8988T (cell line): ENCODE measurements around the gene EPG5.

ENCODE experiments used
- DNase-seq: peaks from one replicate; pipeline ENCODE4 v3.0.0; 2011

Gene EPG5

GRCh38 chr18:45910405-45911023 lies 56.6 kb downstream of the EPG5 start:
- peak; percentile 56 for DNase-seq

GRCh38 chr18:45901654-45902210 lies 65.4 kb downstream of the EPG5 start:
- DNase-seq: no peak

DNA sequence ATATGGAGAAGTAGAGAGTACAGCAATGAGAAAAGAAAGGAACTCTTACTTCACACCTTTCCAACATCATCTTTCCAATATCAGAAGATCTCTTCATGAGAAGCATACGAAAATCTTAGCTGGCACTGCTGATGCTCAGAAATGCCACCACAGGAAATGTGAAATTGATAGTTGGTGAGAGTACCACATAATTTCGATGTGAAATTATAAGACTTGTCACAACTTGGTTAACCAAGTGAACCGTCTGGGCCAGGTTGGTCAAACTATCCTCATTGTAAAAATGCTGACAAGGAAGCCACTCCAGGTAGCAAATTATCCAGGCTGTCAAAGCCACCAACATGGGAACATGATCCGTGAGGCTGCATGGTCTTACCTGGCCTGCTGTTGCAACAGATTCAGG lies 66.5 kb downstream of the EPG5 start:
- DNase-seq: no peak

- no peak for DNase-seq
These were observed 70.1 kb downstream of the EPG5 start for GRCh38 chr18:45896991-45897390.

- no peak for DNase-seq
These were observed 70.7 kb downstream of the EPG5 start for GRCh38 chr18:45896452-45896851.

GRCh38 chr18:45895339-45895738 lies 71.8 kb downstream of the EPG5 start:
- DNase-seq: no peak

GRCh38 chr18:45894818-45895217 lies 72.3 kb downstream of the EPG5 start:
- DNase-seq: no peak

- no peak for DNase-seq
These were observed 75.3 kb downstream of the EPG5 start for GRCh38 chr18:45891806-45892205.

DNA sequence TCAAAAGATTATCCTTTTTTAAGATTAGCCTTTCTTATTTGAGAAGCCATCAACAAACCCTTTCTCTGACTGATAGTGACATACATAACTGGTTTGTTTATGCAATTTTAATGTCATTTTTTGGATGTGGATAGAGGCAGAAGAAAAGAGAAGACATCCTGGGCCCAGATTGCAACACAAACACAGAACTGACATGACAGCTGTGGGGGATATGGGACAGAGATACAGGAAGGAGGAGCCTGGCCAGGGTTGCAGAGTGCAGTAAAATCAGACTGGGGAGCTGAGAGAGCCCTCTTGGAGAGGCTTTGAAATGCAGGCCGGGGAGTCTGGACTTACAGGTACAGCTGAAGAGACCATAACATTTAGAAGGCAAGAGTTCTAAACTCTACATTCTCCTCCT lies 76.5 kb downstream of the EPG5 start:
- no peak for DNase-seq

GRCh38 chr18:45889419-45890064 lies 77.6 kb downstream of the EPG5 start:
- DNase-seq: no peak

DNA sequence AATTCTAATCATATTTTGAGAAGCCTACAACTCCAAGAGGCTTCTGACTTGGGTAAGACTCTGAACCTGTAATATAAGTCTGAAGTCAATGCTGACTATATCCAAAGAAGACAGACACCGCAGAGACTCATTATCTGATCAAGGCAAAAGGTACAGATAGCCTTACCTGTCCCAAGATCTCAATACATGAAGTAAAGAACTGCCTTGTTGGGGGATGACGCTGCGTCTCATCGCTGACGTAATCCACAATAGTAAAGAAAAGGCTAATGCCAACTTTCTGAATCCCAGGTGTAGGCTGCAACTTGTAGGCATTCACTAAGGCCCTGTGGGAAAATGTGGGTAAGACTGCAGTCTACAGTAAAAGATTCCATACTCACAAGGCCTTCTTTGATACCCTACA lies 79.5 kb downstream of the EPG5 start:
- no peak for DNase-seq

GRCh38 chr18:45880876-45881558 lies 86.1 kb downstream of the EPG5 start:
- no peak for DNase-seq

DNA sequence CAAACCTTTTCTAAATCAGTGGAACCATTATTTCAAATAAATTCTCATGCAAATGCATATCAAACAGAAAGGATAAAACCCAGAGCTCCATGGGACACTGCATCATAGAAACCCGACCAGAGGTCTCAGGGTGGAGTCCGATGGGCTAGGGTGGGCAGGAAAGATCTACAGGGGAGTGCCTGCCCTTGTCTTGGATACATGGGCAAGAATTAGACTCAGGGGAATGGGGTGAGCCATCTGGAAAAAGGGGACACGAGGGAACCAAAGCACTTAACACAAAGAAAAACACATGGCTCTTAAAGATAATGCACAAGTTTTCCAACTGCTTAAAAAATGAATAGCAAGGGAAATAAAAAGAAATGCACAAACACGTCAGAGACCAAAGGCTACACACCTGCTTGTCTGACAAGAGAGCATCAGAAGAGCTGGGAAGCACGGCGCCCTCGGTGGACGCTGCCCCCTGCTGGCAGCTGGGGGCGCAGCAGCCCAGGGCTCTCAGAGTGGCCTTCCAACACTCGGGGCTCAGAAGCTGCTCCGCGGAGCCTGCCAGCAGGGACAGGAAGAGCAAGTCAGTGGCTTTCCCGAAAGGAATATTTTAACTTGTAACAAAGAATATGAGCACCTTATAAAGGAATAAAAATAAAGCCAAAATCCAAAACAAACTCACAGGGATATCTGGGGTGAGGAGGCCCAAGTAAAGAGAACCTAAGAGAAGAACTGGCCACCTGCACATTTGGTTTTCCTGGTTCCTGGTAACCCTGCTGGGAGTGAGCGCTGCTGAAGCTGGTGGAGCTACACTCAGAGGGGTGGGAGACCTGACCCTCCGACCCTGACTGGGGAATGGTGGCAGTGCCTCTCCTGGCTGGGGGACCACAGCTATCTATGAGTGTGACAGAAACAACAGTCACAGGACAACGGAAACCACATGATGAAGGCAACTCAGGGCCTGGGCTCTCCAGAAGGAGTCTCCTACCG lies 87.2 kb downstream of the EPG5 start:
- DNase-seq: peak; percentile 50

- no peak for DNase-seq
These were observed 89.7 kb downstream of the EPG5 start for GRCh38 chr18:45877403-45877802.

DNA sequence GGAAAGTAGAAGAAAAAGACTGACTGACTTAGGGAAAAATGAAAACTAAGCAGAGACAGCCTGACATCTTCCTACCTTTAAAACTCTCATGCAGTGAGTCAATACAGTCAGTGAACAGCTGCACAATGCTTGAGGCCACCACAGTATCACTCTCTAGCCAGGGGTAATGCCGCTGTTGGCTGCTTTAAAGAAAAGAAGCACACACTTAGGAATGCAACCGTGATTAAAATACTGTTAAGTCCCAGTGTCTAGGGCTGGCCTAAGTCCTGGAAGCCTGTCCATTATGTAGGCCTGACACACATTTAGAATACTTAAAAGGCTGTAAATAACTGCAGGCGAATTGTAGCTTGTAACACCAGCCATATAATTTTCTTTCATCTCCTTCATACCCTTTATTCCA lies 91.0 kb downstream of the EPG5 start:
- DNase-seq: no peak

- no peak for DNase-seq
These were observed 92.5 kb downstream of the EPG5 start for GRCh38 chr18:45874491-45875184.

GRCh38 chr18:45871431-45872084 lies 95.6 kb downstream of the EPG5 start:
- no peak for DNase-seq

DNA sequence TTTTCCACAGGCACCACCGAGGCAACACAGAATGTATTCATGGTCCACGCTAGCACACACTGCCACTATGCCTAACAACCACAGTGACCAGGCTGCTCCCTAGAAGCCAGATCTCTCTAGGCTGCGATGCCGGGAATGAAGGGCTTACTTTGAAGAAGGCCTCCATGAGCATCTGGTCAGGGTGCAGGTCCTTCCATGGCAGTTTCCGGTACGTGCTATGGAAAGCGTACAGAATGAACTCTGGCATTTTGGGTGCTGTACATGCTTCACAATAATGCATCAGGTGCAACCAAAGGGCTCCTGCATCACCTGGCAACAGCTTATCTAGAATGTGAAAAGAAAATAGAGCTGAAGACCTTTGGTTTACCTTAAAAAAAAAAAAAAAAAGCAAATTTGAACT lies 96.7 kb downstream of the EPG5 start:
- DNase-seq: no peak

DNA sequence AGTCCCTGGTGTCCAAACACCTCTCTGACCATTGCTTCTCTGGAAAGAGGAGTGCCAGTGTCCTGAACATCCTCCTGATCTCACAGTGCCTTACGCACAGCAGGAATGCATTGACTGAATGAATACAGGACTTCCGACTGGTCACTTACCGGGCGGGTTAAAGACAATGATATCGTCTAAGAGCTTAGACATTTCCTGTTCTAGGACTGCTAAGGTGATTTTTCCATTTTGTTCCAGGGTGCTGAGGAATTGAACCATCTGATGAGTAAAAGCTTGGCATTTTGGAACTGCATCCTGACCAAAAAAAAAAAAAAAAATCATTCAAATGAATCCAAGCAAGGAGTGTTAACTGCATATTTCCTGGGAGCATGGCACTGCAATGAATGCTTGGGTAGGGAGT lies 101.7 kb downstream of the EPG5 start:
- DNase-seq: no peak

DNA sequence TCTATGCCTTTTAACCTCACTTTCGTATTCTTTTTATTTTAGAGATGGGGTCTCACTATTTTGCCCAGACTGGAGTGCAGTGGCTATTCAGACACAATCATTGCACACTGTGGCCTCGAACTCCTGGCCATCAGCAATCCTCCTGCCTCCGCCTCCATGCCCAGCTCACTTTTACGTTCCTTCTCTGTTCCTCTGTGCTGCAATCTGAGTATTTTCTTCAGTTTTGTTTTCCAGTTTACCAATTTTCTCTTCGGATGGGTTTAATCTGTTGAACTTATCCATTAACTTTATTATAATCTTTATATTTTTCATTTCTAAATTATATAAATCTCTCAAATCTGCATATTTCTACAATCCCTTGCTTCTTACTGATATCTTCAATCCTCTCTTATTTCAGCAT lies 103.0 kb downstream of the EPG5 start:
- DNase-seq: no peak

DNA sequence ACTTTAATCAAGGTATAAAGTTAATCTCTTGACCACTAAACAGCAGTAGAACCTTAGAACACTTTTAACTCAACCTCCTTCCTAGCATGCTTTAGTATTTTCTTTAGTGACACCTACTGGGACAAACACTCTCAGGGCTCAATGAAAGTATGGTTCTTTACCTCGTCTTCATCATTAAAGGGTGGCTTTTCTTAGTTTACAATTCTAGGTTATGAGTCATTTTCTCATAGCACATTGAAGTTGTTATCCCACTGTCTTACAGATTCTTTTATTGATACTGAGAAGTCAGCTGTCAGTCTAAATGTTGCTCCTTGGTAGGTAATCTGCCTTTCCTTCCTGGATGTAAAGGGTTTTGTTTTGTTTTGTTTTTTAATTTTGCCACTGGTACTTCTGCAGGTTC lies 103.7 kb downstream of the EPG5 start:
- no peak for DNase-seq

GRCh38 chr18:45861926-45862325 lies 105.2 kb downstream of the EPG5 start:
- DNase-seq: no peak
